ENCODE data around the gene TBC1D2B.

The TBC1D2B gene

GRCh38 chr15:78024519-78024870, 53.0 kb downstream of the TBC1D2B start:
- DNase-seq: no peak

- no peak for DNase-seq
Measured at GRCh38 chr15:78023865-78024518, 53.5 kb downstream of the TBC1D2B start.

- DNase-seq: no peak
Measured at GRCh38 chr15:78023081-78023665, 54.3 kb downstream of the TBC1D2B start.

GRCh38 chr15:78021761-78022160, 55.8 kb downstream of the TBC1D2B start:
- no peak for DNase-seq

GRCh38 chr15:78020007-78020406, 57.5 kb downstream of the TBC1D2B start:
- DNase-seq: no peak

DNA sequence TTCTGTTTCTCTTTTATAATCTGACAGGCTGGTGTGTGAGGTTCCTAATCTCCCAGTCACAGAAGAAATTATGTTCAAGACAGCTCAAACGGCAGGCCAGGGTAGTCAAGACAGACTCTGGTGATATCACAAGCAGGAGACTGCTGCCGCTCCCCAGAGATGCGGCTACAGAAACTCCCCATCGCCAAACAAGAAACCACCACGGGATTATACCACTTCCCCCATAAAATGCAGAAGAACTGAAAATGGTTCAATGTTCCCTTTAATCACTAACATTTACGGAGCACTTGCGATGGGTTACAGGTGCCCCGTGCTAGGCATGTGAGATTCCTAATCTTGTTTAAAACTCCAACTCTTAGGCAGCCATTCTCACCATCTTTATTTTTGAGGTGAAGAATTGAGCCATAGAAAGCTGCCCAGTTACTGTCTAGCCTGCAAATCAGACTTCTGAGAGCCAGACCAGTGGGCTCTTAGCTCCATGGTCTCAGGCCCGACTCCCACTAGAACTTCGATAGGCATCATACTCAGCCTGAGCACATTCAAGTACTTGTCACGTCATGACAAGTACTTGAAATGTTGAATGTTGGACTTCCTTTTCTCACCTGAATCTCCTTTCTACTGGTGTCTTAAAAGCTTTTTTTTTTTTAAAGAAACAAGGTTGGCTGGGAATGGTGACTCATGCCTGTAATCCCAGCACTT, 58.4 kb downstream of the TBC1D2B start:
- DNase-seq: no peak

- no peak for DNase-seq
Measured at GRCh38 chr15:78018445-78018844, 59.1 kb downstream of the TBC1D2B start.

DNA sequence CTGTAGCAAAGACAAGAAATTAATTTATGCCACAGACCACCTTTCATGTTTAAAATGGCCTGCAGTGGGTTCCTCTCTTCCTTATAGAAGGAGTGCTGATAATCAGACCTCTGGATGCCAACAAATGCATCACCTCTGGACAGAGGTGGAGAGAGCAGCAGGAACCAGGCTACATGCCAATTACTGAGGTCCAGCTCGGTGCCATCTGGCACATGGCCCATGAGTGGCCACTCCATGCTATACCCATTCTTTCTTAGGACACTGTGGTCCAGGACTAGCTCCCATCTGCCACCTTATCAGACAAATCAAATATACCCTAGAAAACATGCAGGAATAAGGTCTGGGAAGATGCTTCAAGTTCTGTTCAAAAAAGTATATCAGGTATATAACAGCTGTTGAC, 60.7 kb downstream of the TBC1D2B start:
- no peak for DNase-seq

DNA sequence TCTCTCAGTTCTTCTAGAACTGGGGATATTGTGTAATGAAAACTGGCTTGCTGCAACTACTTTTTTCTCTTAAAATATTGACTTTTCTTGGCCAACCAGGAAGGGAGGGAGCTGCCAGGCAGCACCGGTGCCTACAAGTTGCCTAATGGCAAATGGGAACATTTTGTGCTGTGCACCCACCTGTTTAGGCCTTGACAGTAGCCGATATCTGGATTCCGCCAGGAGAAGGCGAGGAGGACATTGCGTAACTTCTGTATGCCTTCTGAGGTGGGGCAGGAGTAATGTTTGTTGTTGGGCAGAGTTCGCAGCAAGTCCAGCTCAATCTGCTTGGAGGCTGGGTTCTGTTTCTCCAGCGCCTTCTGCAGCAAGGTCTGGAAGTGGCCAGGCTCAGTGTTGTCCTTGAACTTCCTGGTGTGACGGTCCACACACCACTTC, 64.9 kb downstream of the TBC1D2B start:
- no peak for DNase-seq

DNA sequence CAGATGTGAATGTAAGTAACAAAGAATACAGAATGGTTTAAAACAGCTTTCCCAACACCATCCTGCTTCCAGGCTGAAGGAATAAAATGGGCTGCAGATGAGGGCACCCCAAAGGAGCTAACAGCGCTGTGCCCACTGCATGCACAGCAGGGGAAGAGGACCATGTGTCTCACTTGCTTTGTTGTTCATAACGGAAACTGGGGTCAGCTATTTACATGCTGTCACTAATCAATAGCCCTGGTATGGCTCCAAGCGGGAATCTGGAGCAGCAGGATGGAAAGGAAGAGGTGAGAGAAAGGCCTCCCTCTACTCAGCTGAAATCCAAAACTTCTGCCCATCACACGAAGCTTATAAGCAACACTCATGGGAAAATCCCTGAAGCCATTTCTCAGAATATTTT, 67.4 kb downstream of the TBC1D2B start:
- no peak for DNase-seq

DNA sequence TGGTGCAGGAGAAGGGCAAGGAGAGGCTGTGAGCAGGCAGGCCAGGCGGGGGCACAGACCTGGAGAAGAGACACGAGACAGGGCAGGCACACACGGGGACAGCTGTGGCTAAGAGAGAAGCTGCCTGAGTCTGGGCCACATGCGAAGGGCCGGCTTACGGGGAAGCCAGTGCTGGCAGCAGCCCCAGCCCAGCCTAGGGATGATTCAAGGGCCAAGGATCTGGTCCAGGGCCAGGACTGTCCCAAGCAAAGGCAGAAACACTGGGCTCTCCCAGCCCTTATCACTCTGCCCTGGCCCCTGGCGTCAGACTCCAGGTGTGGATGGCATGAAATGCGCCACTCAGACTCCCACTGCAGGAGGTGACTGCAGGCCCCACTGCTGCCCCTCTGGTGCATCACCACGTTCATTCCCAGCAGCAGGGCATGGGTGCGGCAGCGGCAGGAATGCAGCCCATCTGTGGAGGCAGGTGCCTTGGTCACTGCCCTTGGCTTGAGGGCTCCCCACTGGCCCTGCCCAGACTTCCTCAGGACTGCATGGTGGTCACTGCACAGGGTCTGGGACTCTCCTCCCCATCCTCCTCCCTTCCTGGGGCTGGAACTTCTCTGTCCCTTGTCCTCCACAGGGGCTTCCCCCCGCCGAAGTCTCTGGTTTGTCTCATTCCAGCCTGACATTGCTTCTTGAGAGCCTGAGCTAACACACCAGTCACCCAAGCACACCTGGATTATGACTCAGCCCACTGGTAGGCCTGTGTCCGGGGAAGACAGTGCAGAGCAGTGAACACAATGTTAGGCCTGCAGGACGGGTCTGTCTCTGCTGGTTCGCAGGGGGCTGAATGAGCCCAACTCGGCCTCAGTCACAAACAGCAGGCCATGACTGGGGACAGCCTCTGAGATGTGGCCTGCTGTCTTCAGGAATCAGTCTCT, 69.3 kb downstream of the TBC1D2B start:
- no peak for DNase-seq

DNA sequence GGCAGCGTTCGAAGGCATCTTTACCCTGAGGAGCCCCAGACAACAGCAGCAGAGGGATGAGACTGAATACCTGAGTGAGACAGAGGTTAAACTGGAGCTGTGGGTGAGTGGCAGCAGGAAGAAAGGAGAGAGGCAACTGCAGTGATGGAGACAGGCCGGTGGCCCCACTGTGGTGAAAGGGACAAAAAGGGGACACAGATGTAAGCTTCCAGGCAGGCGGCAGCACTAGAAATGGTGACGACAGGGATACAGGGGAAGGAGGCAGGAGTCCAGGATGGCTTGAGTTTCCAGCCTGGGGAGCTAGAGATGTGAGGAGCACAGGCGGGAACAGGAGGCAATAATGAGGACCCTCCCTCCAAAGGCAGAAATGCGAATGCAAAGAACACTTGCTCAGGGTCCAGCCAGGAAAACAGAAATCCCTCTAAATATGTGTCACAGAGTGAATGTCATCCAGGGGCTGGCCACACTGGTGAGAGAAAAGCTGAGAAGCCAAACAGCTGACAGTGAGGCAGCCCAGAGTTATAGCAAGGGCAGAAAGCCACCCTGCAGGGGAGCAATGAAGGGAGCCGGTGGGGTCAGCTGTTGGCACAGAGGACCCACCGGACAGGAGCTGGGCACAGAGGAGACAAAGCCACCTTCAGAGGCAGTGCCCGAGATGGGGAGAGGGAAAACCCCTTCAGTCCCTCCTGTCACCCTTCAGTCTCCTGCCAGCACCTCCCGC, 70.1 kb downstream of the TBC1D2B start:
- DNase-seq: no peak

GRCh38 chr15:78006567-78007205, 70.8 kb downstream of the TBC1D2B start:
- DNase-seq: no peak

- no peak for DNase-seq
Measured at GRCh38 chr15:78004919-78005634, 72.4 kb downstream of the TBC1D2B start.

DNA sequence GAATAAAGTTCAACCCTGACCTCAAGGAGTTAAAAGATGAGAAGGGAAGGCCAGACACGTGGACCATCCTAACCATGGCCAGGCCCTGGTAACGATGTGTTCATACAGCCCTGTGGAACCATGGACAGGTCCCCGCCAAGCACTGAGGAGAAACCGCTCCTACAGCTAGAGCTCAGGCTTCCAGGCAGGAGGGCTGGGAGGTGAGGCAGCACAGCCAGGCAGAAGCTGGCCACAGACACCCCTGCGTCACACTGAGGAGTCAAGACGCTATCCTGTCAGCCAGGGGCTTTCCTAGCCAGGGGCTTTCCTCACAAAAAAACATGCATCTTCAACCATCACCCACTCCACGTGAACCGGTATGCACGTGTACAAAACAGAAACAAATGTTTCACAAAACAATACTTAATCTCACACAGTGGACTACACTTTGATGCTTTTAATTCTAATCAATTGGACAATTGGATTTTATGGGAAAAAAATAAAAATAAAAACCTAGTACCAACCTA, 73.2 kb downstream of the TBC1D2B start:
- no peak for DNase-seq

DNA sequence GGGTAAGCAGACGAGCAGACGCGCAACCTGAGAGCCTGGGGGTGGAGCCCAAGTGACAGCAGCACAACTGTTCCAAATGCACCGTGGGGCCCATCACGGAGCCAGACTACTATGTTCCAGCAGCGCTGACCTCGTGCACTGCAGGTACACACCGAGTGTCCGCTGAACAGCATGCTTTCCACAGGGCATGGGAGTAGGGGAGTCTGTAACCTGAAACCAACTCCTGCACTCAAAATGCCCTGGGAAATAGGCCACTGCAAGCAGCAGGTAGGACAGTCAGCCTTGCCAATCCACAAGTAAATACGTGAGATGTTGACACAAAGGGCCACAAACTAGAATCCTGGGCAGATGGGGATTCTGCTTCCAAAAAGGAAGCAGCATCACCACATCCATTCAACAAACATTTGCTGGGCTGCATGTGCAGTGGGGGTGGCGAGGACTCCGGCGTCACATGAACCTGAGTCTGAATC, 73.9 kb downstream of the TBC1D2B start:
- DNase-seq: no peak

GRCh38 chr15:78002996-78003395, 74.5 kb downstream of the TBC1D2B start:
- DNase-seq: no peak

- DNase-seq: no peak
Measured at GRCh38 chr15:78001656-78002055, 75.9 kb downstream of the TBC1D2B start.

GRCh38 chr15:78000927-78001249, 76.6 kb downstream of the TBC1D2B start:
- DNase-seq: no peak

DNA sequence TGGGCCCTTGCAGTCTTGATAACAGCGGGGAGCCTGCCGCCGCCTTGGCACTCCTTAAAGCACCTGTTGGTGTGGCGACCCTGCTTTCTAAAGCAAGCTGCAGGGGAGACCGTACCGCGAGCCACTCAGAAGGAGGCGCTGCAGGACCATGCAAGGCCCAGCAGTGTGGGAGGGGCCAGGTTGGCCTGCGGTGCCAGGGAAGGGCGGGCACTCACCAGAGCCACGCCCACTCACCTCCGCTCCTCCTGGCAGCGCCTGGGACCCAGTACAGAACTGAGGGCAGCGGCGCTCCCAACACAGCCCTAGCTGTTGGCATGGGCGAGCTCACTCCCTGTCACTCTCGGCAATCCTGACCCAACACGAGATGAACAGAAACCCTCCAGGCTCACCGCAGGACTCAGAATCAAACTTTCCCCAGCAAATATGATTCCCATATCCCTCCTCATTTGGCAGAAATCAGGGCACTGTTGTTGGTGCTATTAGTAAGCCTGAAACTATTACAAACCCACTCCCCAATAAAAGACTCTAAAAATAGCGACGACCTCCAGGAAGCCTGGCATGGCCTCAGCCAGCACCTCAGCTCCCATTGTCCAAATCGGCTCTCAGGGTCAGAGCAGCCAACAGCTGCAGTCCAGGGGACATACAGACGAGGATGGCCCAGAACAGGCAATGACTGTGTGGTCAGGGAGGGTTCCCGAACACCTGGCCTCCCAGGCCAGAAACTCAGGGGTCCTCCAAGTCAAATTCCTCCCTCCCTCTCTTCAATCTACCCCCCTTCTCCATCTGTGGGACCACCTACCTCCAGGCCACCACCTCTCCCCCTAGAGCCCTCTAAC, 77.2 kb downstream of the TBC1D2B start:
- DNase-seq: peak; percentile 80

Data from activated naive CD4-positive, alpha-beta T cell treated with anti-CD3 and anti-CD28 coated beads, Interleukin-2, amount 50 U/mL, for 16 hours (primary cell).